HCT116 (cell line): ENCODE data around the gene DPY19L3.

ENCODE experiments used
- CEBPB ChIP-seq: IDR thresholded peaks from 2 replicates; pipeline ENCODE4 v1.6.1; 2012; ENCODE audit warnings: low read depth
- EZH2 ChIP-seq: fragments of 200-600 bp; sonication (generic); IDR thresholded peaks from 2 replicates; pipeline ENCODE4 v1.6.1; 2017; ENCODE audit warnings: antibody characterized with exemption, mixed run types
- POLR2A ChIP-seq: IDR thresholded peaks from 2 replicates; pipeline ENCODE4 v1.7.0; 2011; ENCODE audit warnings: borderline replicate concordance; ENCODE audit not compliant: insufficient read depth, insufficient read length; ENCODE audit errors: extremely low read depth
- SRF ChIP-seq: IDR thresholded peaks from 2 replicates; pipeline ENCODE4 v1.6.1; 2012; ENCODE audit warnings: low read depth
- TF ChIP-seq, protein P1 (sequence below): IDR thresholded peaks from 2 replicates; pipeline ENCODE4 v1.6.1; 2012
- TF ChIP-seq, protein P2 (sequence below): IDR thresholded peaks from 2 replicates; pipeline ENCODE4 v1.6.1; 2012
- TF ChIP-seq, protein P3 (sequence below), 3 experiments: fragments of 200-600 bp in 1 of 3; sonication (generic) in 1 of 3; IDR thresholded peaks in 2 of 3; conservative IDR thresholded peaks in 1 of 3; 2 replicates each; pipeline ENCODE4 v1.5.1; 2012 to 2017; ENCODE audit warnings: low read depth in 2 of 3, low read length in 2 of 3, antibody characterized with exemption in 1 of 3, borderline replicate concordance in 1 of 3, control low read depth in 1 of 3, mild to moderate bottlenecking in 1 of 3, mixed read lengths in 1 of 3, mixed run types in 1 of 3, moderate library complexity in 1 of 3; ENCODE audit not compliant: insufficient read depth in 1 of 3

DNA sequence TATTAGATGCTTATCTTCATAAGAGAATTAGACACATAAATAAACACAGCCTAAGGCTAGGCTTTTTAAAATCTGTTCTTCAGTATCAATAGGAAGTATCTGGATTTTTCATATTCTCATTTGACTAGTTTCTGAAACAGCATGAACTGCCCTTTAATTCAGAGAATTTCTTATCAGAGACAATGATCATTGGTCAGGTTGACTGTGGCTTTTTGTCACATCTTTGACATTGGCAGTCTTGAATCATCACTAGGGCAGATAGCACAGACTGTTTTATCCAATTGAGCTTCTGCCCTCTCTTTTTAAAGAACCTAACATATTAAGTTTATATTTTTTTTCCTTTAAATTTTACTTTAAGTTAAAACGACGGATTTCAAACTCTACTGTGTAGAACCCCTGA is 59.6 kb downstream of the DPY19L3 start:
- TF ChIP-seq POLR2A (no peak), EZH2 (no peak), CEBPB (no peak), SRF (no peak)
- TF ChIP-seq, protein P1, sequence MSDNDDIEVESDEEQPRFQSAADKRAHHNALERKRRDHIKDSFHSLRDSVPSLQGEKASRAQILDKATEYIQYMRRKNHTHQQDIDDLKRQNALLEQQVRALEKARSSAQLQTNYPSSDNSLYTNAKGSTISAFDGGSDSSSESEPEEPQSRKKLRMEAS: no peak
- TF ChIP-seq, protein P2, sequence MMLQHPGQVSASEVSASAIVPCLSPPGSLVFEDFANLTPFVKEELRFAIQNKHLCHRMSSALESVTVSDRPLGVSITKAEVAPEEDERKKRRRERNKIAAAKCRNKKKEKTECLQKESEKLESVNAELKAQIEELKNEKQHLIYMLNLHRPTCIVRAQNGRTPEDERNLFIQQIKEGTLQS: no peak
- TF ChIP-seq, protein P3, sequence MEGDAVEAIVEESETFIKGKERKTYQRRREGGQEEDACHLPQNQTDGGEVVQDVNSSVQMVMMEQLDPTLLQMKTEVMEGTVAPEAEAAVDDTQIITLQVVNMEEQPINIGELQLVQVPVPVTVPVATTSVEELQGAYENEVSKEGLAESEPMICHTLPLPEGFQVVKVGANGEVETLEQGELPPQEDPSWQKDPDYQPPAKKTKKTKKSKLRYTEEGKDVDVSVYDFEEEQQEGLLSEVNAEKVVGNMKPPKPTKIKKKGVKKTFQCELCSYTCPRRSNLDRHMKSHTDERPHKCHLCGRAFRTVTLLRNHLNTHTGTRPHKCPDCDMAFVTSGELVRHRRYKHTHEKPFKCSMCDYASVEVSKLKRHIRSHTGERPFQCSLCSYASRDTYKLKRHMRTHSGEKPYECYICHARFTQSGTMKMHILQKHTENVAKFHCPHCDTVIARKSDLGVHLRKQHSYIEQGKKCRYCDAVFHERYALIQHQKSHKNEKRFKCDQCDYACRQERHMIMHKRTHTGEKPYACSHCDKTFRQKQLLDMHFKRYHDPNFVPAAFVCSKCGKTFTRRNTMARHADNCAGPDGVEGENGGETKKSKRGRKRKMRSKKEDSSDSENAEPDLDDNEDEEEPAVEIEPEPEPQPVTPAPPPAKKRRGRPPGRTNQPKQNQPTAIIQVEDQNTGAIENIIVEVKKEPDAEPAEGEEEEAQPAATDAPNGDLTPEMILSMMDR (IDR thresholded peaks at IDR 0.05 in 2 of 3, conservative IDR thresholded peaks at IDR 0.05 in 1 of 3; ENCODE audit: borderline replicate concordance in 1 of 3, insufficient read depth in 1 of 3, low read depth in 2 of 3, low read length in 2 of 3): no peak
